Stimulated activated CD4-positive, alpha-beta T cell treated with anti-CD3 and anti-CD28 coated beads, Interleukin-12 subunit alpha, Interleukin-12 subunit beta, amount 100 ng/mL, for 48 hours (primary cell): ENCODE results near the gene SEMA7A.

ENCODE experiments used
- DNase-seq, 3 donors: peaks; one replicate each; pipeline ENCODE4 v3.0.0-alpha.2; 2020; ENCODE audit warnings: low read depth in 2 of 3, low spot score in 1 of 3

The SEMA7A gene

GRCh38 chr15:74417225-74417624 lies 16.5 kb downstream of the SEMA7A start:
- DNase-seq = no peak

GRCh38 chr15:74415966-74416916 lies 17.5 kb downstream of the SEMA7A start:
- no peak for DNase-seq

- no peak for DNase-seq
Measured at GRCh38 chr15:74414603-74415338, 19.0 kb downstream of the SEMA7A start.

GRCh38 chr15:74414081-74414580 lies 19.6 kb downstream of the SEMA7A start:
- no peak for DNase-seq

GRCh38 chr15:74413350-74414080 lies 20.2 kb downstream of the SEMA7A start:
- DNase-seq = no peak

- no peak for DNase-seq
Measured at GRCh38 chr15:74412159-74412558, 21.6 kb downstream of the SEMA7A start.

GRCh38 chr15:74411686-74412085 lies 22.1 kb downstream of the SEMA7A start:
- DNase-seq = no peak

GRCh38 chr15:74410502-74410901 lies 23.3 kb downstream of the SEMA7A start:
- DNase-seq = no peak

- no peak for DNase-seq
Measured at GRCh38 chr15:74409225-74409624, 24.5 kb downstream of the SEMA7A start.

- no peak for DNase-seq
Measured at GRCh38 chr15:74408815-74409214, 24.9 kb downstream of the SEMA7A start.

- DNase-seq = no peak
Measured at GRCh38 chr15:74408385-74408784, 25.4 kb downstream of the SEMA7A start.

GRCh38 chr15:74406992-74407705 lies 26.6 kb downstream of the SEMA7A start:
- no peak for DNase-seq

GRCh38 chr15:74406517-74406916 lies 27.2 kb downstream of the SEMA7A start:
- DNase-seq = no peak

- DNase-seq = no peak
Measured at GRCh38 chr15:74405823-74406222, 27.9 kb downstream of the SEMA7A start.

GRCh38 chr15:74403991-74404563 lies 29.7 kb downstream of the SEMA7A start:
- DNase-seq = no peak

- DNase-seq = no peak
Measured at GRCh38 chr15:74403588-74403919, 30.2 kb downstream of the SEMA7A start.

- peak; percentile 78 to 90 (median 82) for DNase-seq
Measured at GRCh38 chr15:74402873-74403587, 30.7 kb downstream of the SEMA7A start.

GRCh38 chr15:74402337-74402841 lies 31.4 kb downstream of the SEMA7A start:
- no peak for DNase-seq

- DNase-seq = peak in 1 of 3 donors; percentile 38
Measured at GRCh38 chr15:74400915-74401757, 32.6 kb downstream of the SEMA7A start.
